ENCODE data around the gene PTCD1.
"Not testable (repeated sequence)": the region's sequence is repeated elsewhere in the genome, so short reads cannot be mapped to it uniquely, and the experiment has no call there.

Gene PTCD1

GRCh38 chr7:99449326-99449725 is 10.7 kb upstream of the PTCD1 start:
- H3K36me3 ChIP-seq (ENCODE audit: control insufficient read depth in 1 of 2, insufficient read depth in 2 of 2, low read length in 2 of 2) = peaks cover 33 to 88% of the 10 kb centered on the region in 2 donors
- no peak overlapping the region for H3K4me3 ChIP-seq (ENCODE audit: low read depth in 1 of 2, low read length in 2 of 2)
- H3K27ac ChIP-seq (ENCODE audit: low read depth, low read length) = no peak overlapping the region
- H3K9ac ChIP-seq (ENCODE audit: low read depth in 1 of 2, low read length in 2 of 2) = no peak overlapping the region
- H3K27me3 ChIP-seq (ENCODE audit: control insufficient read depth in 1 of 2, insufficient read depth in 2 of 2, low read length in 2 of 2) = no peaks in the 10 kb centered on the region
- H3K4me1 ChIP-seq (ENCODE audit: control insufficient read depth in 1 of 2, insufficient read depth in 2 of 2, low read length in 2 of 2) = no peaks in the 10 kb centered on the region
- H3K9me3 ChIP-seq (ENCODE audit: control insufficient read depth in 1 of 2, low read length in 2 of 2) = no peaks in the 10 kb centered on the region

GRCh38 chr7:99448855-99449254 is 10.3 kb upstream of the PTCD1 start:
- Histone ChIP-seq H3K9me3 (ENCODE audit: control insufficient read depth in 1 of 2, low read length in 2 of 2) (no peaks in the 10 kb centered on the region), H3K27ac (ENCODE audit: low read depth, low read length) (no peak overlapping the region), H3K9ac (ENCODE audit: low read depth in 1 of 2, low read length in 2 of 2) (no peak overlapping the region), H3K4me3 (ENCODE audit: low read depth in 1 of 2, low read length in 2 of 2) (no peak overlapping the region), H3K4me1 (ENCODE audit: control insufficient read depth in 1 of 2, insufficient read depth in 2 of 2, low read length in 2 of 2) (no peaks in the 10 kb centered on the region), H3K36me3 (ENCODE audit: control insufficient read depth in 1 of 2, insufficient read depth in 2 of 2, low read length in 2 of 2) (peaks cover 33 to 83% of the 10 kb centered on the region in 2 donors), H3K27me3 (ENCODE audit: control insufficient read depth in 1 of 2, insufficient read depth in 2 of 2, low read length in 2 of 2) (no peaks in the 10 kb centered on the region)

- H3K36me3 ChIP-seq (ENCODE audit: control insufficient read depth in 1 of 2, insufficient read depth in 2 of 2, low read length in 2 of 2) = peaks cover 30 to 74% of the 10 kb centered on the region in 2 donors
- no peak overlapping the region for H3K27ac ChIP-seq (ENCODE audit: low read depth, low read length)
- H3K27me3 ChIP-seq (ENCODE audit: control insufficient read depth in 1 of 2, insufficient read depth in 2 of 2, low read length in 2 of 2) = no peaks in the 10 kb centered on the region
- H3K4me3 ChIP-seq (ENCODE audit: low read depth in 1 of 2, low read length in 2 of 2) = no peak overlapping the region
- no peaks in the 10 kb centered on the region for H3K9me3 ChIP-seq (ENCODE audit: control insufficient read depth in 1 of 2, low read length in 2 of 2)
- no peaks in the 10 kb centered on the region for H3K4me1 ChIP-seq (ENCODE audit: control insufficient read depth in 1 of 2, insufficient read depth in 2 of 2, low read length in 2 of 2)
- no peak overlapping the region for H3K9ac ChIP-seq (ENCODE audit: low read depth in 1 of 2, low read length in 2 of 2)
Observed at GRCh38 chr7:99447943-99448342, 9.3 kb upstream of the PTCD1 start.

GRCh38 chr7:99446096-99446495 is 7.5 kb upstream of the PTCD1 start:
- H3K9ac ChIP-seq (ENCODE audit: low read depth in 1 of 2, low read length in 2 of 2) = no peak overlapping the region
- no peaks in the 10 kb centered on the region for H3K4me1 ChIP-seq (ENCODE audit: control insufficient read depth in 1 of 2, insufficient read depth in 2 of 2, low read length in 2 of 2)
- peaks cover 25 to 58% of the 10 kb centered on the region in 2 donors for H3K36me3 ChIP-seq (ENCODE audit: control insufficient read depth in 1 of 2, insufficient read depth in 2 of 2, low read length in 2 of 2)

GRCh38 chr7:99440195-99440594 is 1.6 kb upstream of the PTCD1 start:
- Histone ChIP-seq H3K4me1 (ENCODE audit: control insufficient read depth in 1 of 2, insufficient read depth in 2 of 2, low read length in 2 of 2) (peaks cover 9 to 19% of the 10 kb centered on the region in 2 donors), H3K36me3 (ENCODE audit: control insufficient read depth in 1 of 2, insufficient read depth in 2 of 2, low read length in 2 of 2) (peaks cover 2 to 8% of the 10 kb centered on the region in 2 donors), H3K4me3 (ENCODE audit: low read depth in 1 of 2, low read length in 2 of 2) (peak overlapping the region; percentile 76 to 95), H3K9ac (ENCODE audit: low read depth in 1 of 2, low read length in 2 of 2) (peak overlapping the region in 1 of 2 donors; percentile 69), H3K27me3 (ENCODE audit: control insufficient read depth in 1 of 2, insufficient read depth in 2 of 2, low read length in 2 of 2) (no peaks in the 10 kb centered on the region), H3K9me3 (ENCODE audit: control insufficient read depth in 1 of 2, low read length in 2 of 2) (no peaks in the 10 kb centered on the region), H3K27ac (ENCODE audit: low read depth, low read length) (no peak overlapping the region)

More at GRCh38 chr7:99446096-99446495, 7.5 kb upstream of the PTCD1 start:
- no peaks in the 10 kb centered on the region for H3K27me3 ChIP-seq (ENCODE audit: control insufficient read depth in 1 of 2, insufficient read depth in 2 of 2, low read length in 2 of 2)
- no peaks in the 10 kb centered on the region for H3K9me3 ChIP-seq (ENCODE audit: control insufficient read depth in 1 of 2, low read length in 2 of 2)
- H3K4me3 ChIP-seq (ENCODE audit: low read depth in 1 of 2, low read length in 2 of 2) = no peak overlapping the region
- no peak overlapping the region for H3K27ac ChIP-seq (ENCODE audit: low read depth, low read length)

GRCh38 chr7:99437946-99438572 is 539 bp downstream of the PTCD1 start:
- Histone ChIP-seq H3K27me3 (ENCODE audit: control insufficient read depth in 1 of 2, insufficient read depth in 2 of 2, low read length in 2 of 2) (no peaks in the 10 kb centered on the region), H3K4me3 (ENCODE audit: low read depth in 1 of 2, low read length in 2 of 2) (peak overlapping the region; percentile 76 to 95), H3K9ac (ENCODE audit: low read depth in 1 of 2, low read length in 2 of 2) (peak overlapping the region; percentile 69 to 87), H3K4me1 (ENCODE audit: control insufficient read depth in 1 of 2, insufficient read depth in 2 of 2, low read length in 2 of 2) (peaks cover 9 to 19% of the 10 kb centered on the region in 2 donors), H3K27ac (ENCODE audit: low read depth, low read length) (peak overlapping the region; percentile 47), H3K36me3 (ENCODE audit: control insufficient read depth in 1 of 2, insufficient read depth in 2 of 2, low read length in 2 of 2) (peaks cover 2 to 20% of the 10 kb centered on the region in 2 donors), H3K9me3 (ENCODE audit: control insufficient read depth in 1 of 2, low read length in 2 of 2) (no peaks in the 10 kb centered on the region)

- H3K4me3 ChIP-seq (ENCODE audit: low read depth in 1 of 2, low read length in 2 of 2) = no peak overlapping the region
- no peak overlapping the region for H3K27ac ChIP-seq (ENCODE audit: low read depth, low read length)
- no peaks in the 10 kb centered on the region for H3K9me3 ChIP-seq (ENCODE audit: control insufficient read depth in 1 of 2, low read length in 2 of 2)
- H3K4me1 ChIP-seq (ENCODE audit: control insufficient read depth in 1 of 2, insufficient read depth in 2 of 2, low read length in 2 of 2) = peaks cover 0 to 7% of the 10 kb centered on the region in 2 donors
- H3K27me3 ChIP-seq (ENCODE audit: control insufficient read depth in 1 of 2, insufficient read depth in 2 of 2, low read length in 2 of 2) = no peaks in the 10 kb centered on the region
- H3K9ac ChIP-seq (ENCODE audit: low read depth in 1 of 2, low read length in 2 of 2) = no peak overlapping the region
- peaks cover 14 to 55% of the 10 kb centered on the region in 2 donors for H3K36me3 ChIP-seq (ENCODE audit: control insufficient read depth in 1 of 2, insufficient read depth in 2 of 2, low read length in 2 of 2)
Observed at GRCh38 chr7:99433158-99433557, 5.4 kb downstream of the PTCD1 start.

- not testable (repeated sequence) for H3K4me3 ChIP-seq (ENCODE audit: low read depth in 1 of 2, low read length in 2 of 2)
- peaks cover 14 to 55% of the 10 kb centered on the region in 2 donors for H3K36me3 ChIP-seq (ENCODE audit: control insufficient read depth in 1 of 2, insufficient read depth in 2 of 2, low read length in 2 of 2)
Observed at GRCh38 chr7:99431756-99432540, 6.7 kb downstream of the PTCD1 start.

GRCh38 chr7:99429756-99430155 is 8.8 kb downstream of the PTCD1 start:
- H3K27ac ChIP-seq (ENCODE audit: low read depth, low read length) = no peak overlapping the region
- H3K4me1 ChIP-seq (ENCODE audit: control insufficient read depth in 1 of 2, insufficient read depth in 2 of 2, low read length in 2 of 2) = no peaks in the 10 kb centered on the region
- H3K36me3 ChIP-seq (ENCODE audit: control insufficient read depth in 1 of 2, insufficient read depth in 2 of 2, low read length in 2 of 2) = peaks cover 14 to 59% of the 10 kb centered on the region in 2 donors
- no peak overlapping the region for H3K4me3 ChIP-seq (ENCODE audit: low read depth in 1 of 2, low read length in 2 of 2)
- H3K27me3 ChIP-seq (ENCODE audit: control insufficient read depth in 1 of 2, insufficient read depth in 2 of 2, low read length in 2 of 2) = no peaks in the 10 kb centered on the region
- no peaks in the 10 kb centered on the region for H3K9me3 ChIP-seq (ENCODE audit: control insufficient read depth in 1 of 2, low read length in 2 of 2)
- H3K9ac ChIP-seq (ENCODE audit: low read depth in 1 of 2, low read length in 2 of 2) = no peak overlapping the region

More at GRCh38 chr7:99431756-99432540, 6.7 kb downstream of the PTCD1 start:
- H3K27me3 ChIP-seq (ENCODE audit: control insufficient read depth in 1 of 2, insufficient read depth in 2 of 2, low read length in 2 of 2); H3K27ac ChIP-seq (ENCODE audit: low read depth, low read length); H3K4me1 ChIP-seq (ENCODE audit: control insufficient read depth in 1 of 2, insufficient read depth in 2 of 2, low read length in 2 of 2); H3K9me3 ChIP-seq (ENCODE audit: control insufficient read depth in 1 of 2, low read length in 2 of 2); H3K9ac ChIP-seq (ENCODE audit: low read depth in 1 of 2, low read length in 2 of 2): not testable (repeated sequence)

GRCh38 chr7:99428972-99429566 is 9.5 kb downstream of the PTCD1 start:
- no peak overlapping the region for H3K27ac ChIP-seq (ENCODE audit: low read depth, low read length)
- H3K9me3 ChIP-seq (ENCODE audit: control insufficient read depth in 1 of 2, low read length in 2 of 2) = no peaks in the 10 kb centered on the region
- H3K4me1 ChIP-seq (ENCODE audit: control insufficient read depth in 1 of 2, insufficient read depth in 2 of 2, low read length in 2 of 2) = no peaks in the 10 kb centered on the region
- H3K27me3 ChIP-seq (ENCODE audit: control insufficient read depth in 1 of 2, insufficient read depth in 2 of 2, low read length in 2 of 2) = no peaks in the 10 kb centered on the region
- H3K4me3 ChIP-seq (ENCODE audit: low read depth in 1 of 2, low read length in 2 of 2) = no peak overlapping the region
- H3K9ac ChIP-seq (ENCODE audit: low read depth in 1 of 2, low read length in 2 of 2) = no peak overlapping the region
- peaks cover 19 to 60% of the 10 kb centered on the region in 2 donors for H3K36me3 ChIP-seq (ENCODE audit: control insufficient read depth in 1 of 2, insufficient read depth in 2 of 2, low read length in 2 of 2)

All from duodenal mucosa (tissue), 2 donors.